Ectodermal cell (in vitro differentiated cells): ENCODE measurements around the gene SUFU.

Experiments used
- H3K27ac ChIP-seq: 2 replicates; pipeline ENCODE4 v1.7.0; 2013; ENCODE audit warnings: mild to moderate bottlenecking, low read depth, low read length; ENCODE audit not compliant: insufficient read depth, poor library complexity, severe bottlenecking
- H3K27me3 ChIP-seq: 2 replicates; pipeline ENCODE4 v1.7.0; 2013; ENCODE audit warnings: mild to moderate bottlenecking, low read length; ENCODE audit not compliant: insufficient read depth, control insufficient read depth, poor library complexity, severe bottlenecking
- H3K36me3 ChIP-seq: one replicate; pipeline ENCODE4 v1.7.0; 2013; ENCODE audit warnings: low read length; ENCODE audit not compliant: control insufficient read depth, insufficient read depth
- H3K4me1 ChIP-seq: one replicate; pipeline ENCODE4 v1.7.0; 2013; ENCODE audit warnings: low read length; ENCODE audit not compliant: control insufficient read depth, insufficient read depth
- H3K4me3 ChIP-seq: 2 replicates; pipeline ENCODE4 v1.7.0; 2013; ENCODE audit warnings: low read depth, low read length, control low read depth; ENCODE audit not compliant: insufficient read depth
- H3K9me3 ChIP-seq: 2 replicates; pipeline ENCODE4 v1.7.0; 2013; ENCODE audit warnings: mild to moderate bottlenecking, low read length, moderate library complexity; ENCODE audit not compliant: control insufficient read depth
- WGBS, 2 experiments: methylation state at CpG; one replicate each; pipeline ENCODE4 v1.1.7; 2013; ENCODE audit warnings: missing lambda C conversion rate in 2 of 2; 5-methylcytosine and 5-hydroxymethylcytosine counted together

SUFU gene

DNA sequence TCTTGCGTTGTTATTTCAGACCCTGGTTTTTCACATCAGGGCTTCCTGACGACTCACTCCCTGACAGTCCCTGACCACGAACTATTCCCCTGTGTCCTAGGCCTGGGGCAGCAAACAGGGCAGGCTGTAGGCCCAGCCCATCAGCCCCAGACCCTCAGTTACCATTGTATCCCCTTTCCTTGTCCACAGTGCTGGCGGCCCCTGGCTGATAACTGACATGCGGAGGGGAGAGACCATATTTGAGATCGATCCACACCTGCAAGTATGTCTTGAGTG lies 90.0 kb downstream of the SUFU start:
- Histone ChIP-seq H3K4me1 (peaks cover 7% of the 10 kb centered on the region), H3K4me3 (no peak overlapping the region), H3K27ac (no peak overlapping the region), H3K27me3 (no peaks in the 10 kb centered on the region), H3K36me3 (peaks cover 15% of the 10 kb centered on the region), H3K9me3 (no peaks in the 10 kb centered on the region)
- WGBS, 2 experiments = 92% methylated on average over 6 of the region's 6 CpGs

DNA sequence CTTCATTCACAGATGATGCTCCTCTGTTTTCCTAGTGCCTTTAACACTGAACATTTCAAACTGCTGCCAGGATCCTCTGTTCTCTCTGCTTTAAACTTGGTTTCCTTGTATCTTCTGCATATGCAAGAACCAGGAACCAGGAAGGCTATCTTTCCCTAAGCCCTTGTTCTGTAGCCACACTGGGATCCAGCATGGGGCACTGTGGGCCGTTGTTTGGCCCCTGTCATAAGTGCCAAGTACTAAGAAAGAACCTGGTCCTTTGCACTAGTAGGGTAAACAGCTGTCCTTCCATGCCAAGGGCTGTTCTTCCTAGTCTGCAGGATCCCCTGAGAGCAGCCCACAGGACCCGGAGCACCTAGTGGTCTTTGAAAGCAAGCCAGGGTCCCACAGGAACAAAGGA lies 91.5 kb downstream of the SUFU start:
- no peaks in the 10 kb centered on the region for H3K9me3 ChIP-seq
- H3K4me3 ChIP-seq = no peak overlapping the region
- 84 to 88% methylated on average over 2 of the region's 2 CpGs for WGBS, 2 experiments
- H3K27ac ChIP-seq = no peak overlapping the region
- peaks cover 7% of the 10 kb centered on the region for H3K4me1 ChIP-seq
- H3K27me3 ChIP-seq = no peaks in the 10 kb centered on the region
- H3K36me3 ChIP-seq = peaks cover 24% of the 10 kb centered on the region

DNA sequence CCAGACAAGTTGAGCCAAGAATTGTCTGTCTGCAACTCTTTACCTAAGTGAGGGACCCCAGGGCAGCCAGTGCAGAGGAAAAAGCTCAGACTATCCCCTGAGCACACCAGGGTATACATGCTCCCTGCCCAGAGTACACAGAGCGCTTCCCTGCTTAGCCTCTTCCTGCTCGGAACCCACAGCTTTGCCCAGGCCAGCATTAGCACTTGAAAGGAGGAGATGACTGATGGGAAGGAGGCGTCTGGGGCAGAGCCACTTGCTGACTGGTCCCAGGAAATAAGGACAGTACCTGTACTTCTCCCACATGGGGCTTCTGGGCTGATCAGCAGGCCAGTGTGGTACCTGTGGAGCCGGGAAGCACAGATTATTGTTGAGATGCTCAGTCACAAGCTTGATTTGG lies 92.1 kb downstream of the SUFU start:
- Histone ChIP-seq H3K9me3 (no peaks in the 10 kb centered on the region), H3K27me3 (no peaks in the 10 kb centered on the region), H3K36me3 (peaks cover 24% of the 10 kb centered on the region), H3K4me1 (peaks cover 7% of the 10 kb centered on the region), H3K27ac (peak overlapping the region; percentile 39), H3K4me3 (no peak overlapping the region)
- WGBS, 2 experiments = 73 to 76% methylated on average over 4 of the region's 4 CpGs

- Histone ChIP-seq H3K9me3 (no peaks in the 10 kb centered on the region), H3K36me3 (peaks cover 24% of the 10 kb centered on the region), H3K4me1 (peaks cover 7% of the 10 kb centered on the region), H3K27me3 (no peaks in the 10 kb centered on the region), H3K27ac (peak overlapping the region; percentile 39), H3K4me3 (no peak overlapping the region)
- 69 to 77% methylated on average over 3 of the region's 3 CpGs for WGBS, 2 experiments
Measured at GRCh38 chr10:102596506-102596971, 92.8 kb downstream of the SUFU start.

DNA sequence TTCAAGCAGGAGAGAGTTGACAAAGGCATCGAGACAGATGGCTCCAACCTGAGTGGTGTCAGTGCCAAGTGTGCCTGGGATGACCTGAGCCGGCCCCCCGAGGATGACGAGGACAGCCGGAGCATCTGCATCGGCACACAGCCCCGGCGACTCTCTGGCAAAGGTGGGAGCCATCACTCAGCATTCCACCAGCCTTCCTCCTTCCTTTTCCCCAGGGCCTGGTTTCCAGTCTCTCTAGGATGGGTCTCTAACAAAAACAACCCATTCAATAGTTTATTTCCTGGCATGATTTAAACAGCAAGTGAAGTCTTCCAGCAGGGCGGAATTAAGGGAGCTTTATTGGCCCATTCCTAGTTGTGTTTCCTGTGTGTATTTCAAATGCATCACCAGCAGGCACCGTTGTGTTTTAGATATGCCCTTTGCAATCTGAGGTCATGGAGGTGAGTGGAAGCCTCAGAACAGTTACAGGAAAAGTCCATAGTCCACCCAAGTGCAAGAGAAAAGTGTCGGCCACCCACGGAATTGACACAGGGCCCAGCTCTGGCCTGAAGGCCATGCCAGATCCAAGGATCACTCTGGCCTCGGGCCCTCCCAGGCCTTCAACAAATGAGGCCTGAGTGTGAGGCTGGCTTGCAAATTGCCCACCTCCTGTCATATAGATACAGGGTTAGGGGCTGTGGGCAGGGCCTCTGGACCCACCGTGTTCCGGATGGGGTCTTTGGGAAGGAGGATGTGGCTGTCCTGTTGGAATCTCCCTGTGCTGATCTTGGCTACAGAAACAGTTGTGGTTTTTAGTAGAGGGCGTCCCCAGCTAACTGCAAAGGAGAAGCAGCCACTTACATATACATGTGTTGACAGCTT lies 93.6 kb downstream of the SUFU start:
- peaks cover 7% of the 10 kb centered on the region for H3K4me1 ChIP-seq
- H3K36me3 ChIP-seq = peaks cover 24% of the 10 kb centered on the region
- 94 to 95% methylated on average over 16 of the region's 16 CpGs for WGBS, 2 experiments
- no peak overlapping the region for H3K27ac ChIP-seq
- H3K27me3 ChIP-seq = no peaks in the 10 kb centered on the region
- H3K9me3 ChIP-seq = no peaks in the 10 kb centered on the region
- no peak overlapping the region for H3K4me3 ChIP-seq

DNA sequence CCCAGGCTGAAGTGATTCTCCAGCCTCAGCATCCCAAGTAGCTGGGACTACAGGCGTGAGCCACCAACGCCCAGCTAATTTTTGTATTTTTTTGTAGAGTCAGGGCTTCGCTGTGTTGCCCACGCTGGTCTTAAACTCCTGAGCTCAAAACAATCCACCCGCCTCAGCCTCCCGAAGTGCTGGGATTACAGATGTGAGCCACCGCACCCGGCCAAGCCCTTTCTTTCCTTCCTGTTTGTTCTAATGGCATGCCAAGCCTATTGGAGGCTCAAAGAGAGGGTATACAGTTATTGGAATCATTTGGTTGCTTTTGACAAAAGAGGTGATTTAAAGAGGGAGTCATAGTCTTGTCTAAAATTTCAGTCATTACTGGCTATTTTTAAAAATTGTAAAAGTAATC lies 94.5 kb downstream of the SUFU start:
- Histone ChIP-seq H3K4me3 (no peak overlapping the region), H3K36me3 (peaks cover 25% of the 10 kb centered on the region), H3K27ac (no peak overlapping the region), H3K27me3 (no peaks in the 10 kb centered on the region), H3K9me3 (no peaks in the 10 kb centered on the region), H3K4me1 (peaks cover 7% of the 10 kb centered on the region)
- 95 to 97% methylated on average over 8 of the region's 8 CpGs for WGBS, 2 experiments

- no peak overlapping the region for H3K4me3 ChIP-seq
- WGBS, 2 experiments = 76 to 78% methylated on average over 7 of the region's 7 CpGs
Measured at GRCh38 chr10:102599565-102600327, 96.0 kb downstream of the SUFU start.

GRCh38 chr10:102600816-102601215 lies 97.0 kb downstream of the SUFU start:
- Histone ChIP-seq H3K9me3 (no peaks in the 10 kb centered on the region), H3K36me3 (peaks cover 27% of the 10 kb centered on the region), H3K4me3 (no peak overlapping the region), H3K4me1 (peaks cover 6% of the 10 kb centered on the region), H3K27ac (no peak overlapping the region), H3K27me3 (no peaks in the 10 kb centered on the region)
- 95 to 97% methylated on average over 6 of the region's 6 CpGs for WGBS, 2 experiments

More at GRCh38 chr10:102599565-102600327, 96.0 kb downstream of the SUFU start:
- no peaks in the 10 kb centered on the region for H3K9me3 ChIP-seq
- no peak overlapping the region for H3K27ac ChIP-seq
- peaks cover 27% of the 10 kb centered on the region for H3K36me3 ChIP-seq
- no peaks in the 10 kb centered on the region for H3K27me3 ChIP-seq
- peaks cover 7% of the 10 kb centered on the region for H3K4me1 ChIP-seq

GRCh38 chr10:102601639-102602038 lies 97.9 kb downstream of the SUFU start:
- WGBS, 2 experiments = 94 to 96% methylated on average over 9 of the region's 9 CpGs
- Histone ChIP-seq H3K27ac (no peak overlapping the region), H3K4me3 (no peak overlapping the region), H3K27me3 (no peaks in the 10 kb centered on the region), H3K4me1 (no peaks in the 10 kb centered on the region), H3K9me3 (no peaks in the 10 kb centered on the region), H3K36me3 (peaks cover 27% of the 10 kb centered on the region)

GRCh38 chr10:102602272-102603045 lies 98.7 kb downstream of the SUFU start:
- peaks cover 23% of the 10 kb centered on the region for H3K36me3 ChIP-seq
- no peak overlapping the region for H3K27ac ChIP-seq
- no peak overlapping the region for H3K4me3 ChIP-seq
- 92 to 93% methylated on average over 4 of the region's 4 CpGs for WGBS, 2 experiments
- no peaks in the 10 kb centered on the region for H3K4me1 ChIP-seq
- H3K27me3 ChIP-seq = no peaks in the 10 kb centered on the region
- no peaks in the 10 kb centered on the region for H3K9me3 ChIP-seq
